H7 (cell line): ENCODE measurements around the gene GRIK2. TPM values are rescaled to one million over a fixed set of nuclear protein-coding genes. Genes with fewer than 3 reads are reported as not detected.

Experiments used
- DNase-seq: peaks from one replicate; pipeline ENCODE4 v3.0.0; 2012
- H3K27me3 ChIP-seq: 2 replicates; pipeline ENCODE4 v1.6.0; 2011; ENCODE audit warnings: mild to moderate bottlenecking, low read length; ENCODE audit not compliant: control insufficient read depth, insufficient read depth
- H3K36me3 ChIP-seq: replicated peaks from 2 replicates; pipeline ENCODE4 v1.5.1; 2011; ENCODE audit warnings: low read length; ENCODE audit not compliant: control insufficient read depth, insufficient read depth
- H3K4me3 ChIP-seq: 2 replicates; pipeline ENCODE4 v1.5.1; 2011; ENCODE audit warnings: low read depth, mild to moderate bottlenecking, control low read depth, low read length, moderate library complexity; ENCODE audit not compliant: insufficient read depth
- total RNA-seq: library from RNA; depleted of rRNA; stranded (reverse); fragments of >200 nt; shearing (Covaris generic); gene quantifications from 2 replicates; pipeline ENCODE4 v1.2.3, GENCODE V29; 2014

The GRIK2 gene
- total RNA-seq, 1 experiment from 2014 or later, result 0.76 TPM

DNA sequence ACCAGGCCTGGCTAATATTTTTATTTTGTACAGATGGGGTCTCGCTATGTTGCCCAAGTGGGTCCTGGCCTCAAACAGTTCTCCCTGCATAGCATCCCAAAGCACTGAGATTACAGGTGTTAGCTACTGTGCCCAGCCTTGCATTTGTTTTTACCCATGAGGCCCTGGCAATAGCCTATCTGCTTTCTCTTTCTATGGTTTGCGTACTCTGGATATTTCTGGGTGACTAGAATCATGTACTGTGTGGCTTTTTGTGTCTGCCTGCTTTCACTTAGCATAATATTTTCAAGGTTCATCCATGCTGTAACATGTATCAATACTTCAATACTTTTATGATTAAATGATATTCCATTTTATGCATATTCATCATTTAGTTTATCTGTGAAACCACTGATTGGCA is 451.7 kb downstream of the GRIK2 start:
- no peak for DNase-seq
- no peaks in the 10 kb centered on the region for H3K36me3 ChIP-seq
- H3K27me3 ChIP-seq, result no peaks in the 10 kb centered on the region
- no peak overlapping the region for H3K4me3 ChIP-seq

DNA sequence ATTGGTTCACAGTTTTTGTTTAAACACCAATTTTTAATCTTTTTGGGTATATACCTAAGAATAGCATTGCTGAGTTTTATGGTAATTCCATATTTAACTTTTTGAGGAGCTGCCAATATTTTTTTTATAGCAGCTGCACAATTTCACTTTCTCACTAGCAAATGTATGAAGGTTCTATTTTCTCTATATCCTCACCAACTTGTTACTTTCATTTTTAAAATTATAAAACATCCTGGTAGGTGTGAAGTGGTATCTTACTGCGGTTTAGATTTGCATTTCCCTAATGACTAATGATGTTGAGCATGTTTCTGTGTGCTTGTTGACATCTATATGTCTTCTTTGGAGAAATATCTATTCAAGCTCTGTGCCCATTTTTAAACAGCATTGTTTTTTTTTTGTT is 452.1 kb downstream of the GRIK2 start:
- Histone ChIP-seq H3K36me3 (no peaks in the 10 kb centered on the region), H3K4me3 (no peak overlapping the region), H3K27me3 (no peaks in the 10 kb centered on the region)
- no peak for DNase-seq

DNA sequence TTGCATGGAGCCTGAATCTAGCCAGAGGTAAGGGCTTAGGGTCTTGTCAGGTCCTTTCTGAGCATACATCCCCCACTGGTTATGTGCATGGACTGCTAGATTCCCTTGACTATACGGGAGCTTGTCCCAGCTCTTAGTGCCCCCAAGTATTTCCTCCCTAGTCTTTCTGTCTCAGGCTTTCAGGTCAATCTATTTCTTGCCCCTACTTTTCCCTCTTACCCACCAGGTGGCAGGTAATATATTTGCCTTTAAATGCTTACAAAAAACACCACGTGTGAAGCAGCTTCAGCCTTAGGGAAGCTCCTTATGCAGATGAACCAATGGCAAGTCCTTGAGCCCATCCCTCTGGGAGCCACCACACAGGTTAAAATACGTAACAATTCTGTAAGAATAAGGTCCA is 454.2 kb downstream of the GRIK2 start:
- H3K36me3 ChIP-seq, result no peaks in the 10 kb centered on the region
- DNase-seq, result peak; percentile 9
- no peaks in the 10 kb centered on the region for H3K27me3 ChIP-seq
- no peak overlapping the region for H3K4me3 ChIP-seq

DNA sequence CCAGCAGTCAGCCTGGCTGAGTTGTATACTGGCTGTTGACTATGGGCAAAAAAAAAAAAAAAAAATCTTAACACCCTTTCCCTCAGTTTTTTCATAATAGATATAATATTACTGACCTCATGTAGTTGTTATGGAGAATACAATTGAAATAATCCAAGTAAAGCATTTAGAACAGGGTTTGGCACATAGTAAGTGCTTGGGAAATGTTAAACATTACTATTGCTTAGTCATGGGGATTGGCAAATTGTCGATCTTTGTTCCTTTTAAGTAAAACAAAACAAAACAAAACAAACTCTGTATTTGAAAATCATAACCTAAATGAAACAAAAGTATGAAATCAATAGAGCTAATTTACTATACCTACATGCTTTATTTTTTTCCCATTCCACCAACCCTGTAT is 458.4 kb downstream of the GRIK2 start:
- Histone ChIP-seq H3K4me3 (no peak overlapping the region), H3K27me3 (no peaks in the 10 kb centered on the region), H3K36me3 (no peaks in the 10 kb centered on the region)
- DNase-seq, result no peak

DNA sequence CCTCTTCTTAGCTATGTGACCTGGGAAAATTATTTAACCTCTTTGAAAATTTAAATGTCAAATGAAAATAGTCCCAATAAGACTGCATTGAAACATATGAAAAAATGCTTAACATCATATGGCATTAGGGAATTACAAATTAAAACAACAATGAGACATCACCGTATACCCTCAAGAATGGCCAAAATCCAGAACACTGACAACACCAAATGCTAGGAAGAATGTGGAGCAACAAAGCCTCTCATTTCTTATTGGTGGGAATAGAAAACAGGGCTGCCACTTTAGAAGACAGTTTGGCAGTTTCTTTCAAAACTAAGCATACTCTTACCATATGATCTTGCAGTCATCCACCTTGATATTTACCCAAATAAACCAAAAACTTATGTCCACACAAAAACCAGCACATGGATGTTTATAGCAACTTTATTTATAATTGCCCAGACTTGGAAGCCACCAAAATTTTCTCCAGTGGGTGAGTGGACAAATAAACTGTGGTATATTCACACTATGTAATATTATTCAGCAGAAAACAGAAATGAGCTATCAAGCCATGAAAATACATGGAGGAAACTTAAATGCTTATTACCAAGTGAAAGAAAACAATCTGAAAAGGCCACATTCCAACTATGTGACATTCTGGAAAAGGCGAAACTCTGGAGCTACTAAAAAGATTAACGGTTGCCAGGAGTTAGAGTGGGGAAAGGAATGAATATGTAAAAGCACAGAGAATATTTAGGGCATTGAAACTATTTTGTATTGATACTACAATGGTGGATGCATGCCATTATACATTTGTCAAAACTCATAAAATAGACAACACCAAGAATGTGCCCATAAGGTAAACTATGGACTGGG is 459.9 kb downstream of the GRIK2 start:
- Histone ChIP-seq H3K36me3 (no peaks in the 10 kb centered on the region), H3K27me3 (no peaks in the 10 kb centered on the region), H3K4me3 (no peak overlapping the region)
- DNase-seq, result no peak

GRCh38 chr6:101876431-101876830 is 482.9 kb downstream of the GRIK2 start:
- DNase-seq, result no peak
- Histone ChIP-seq H3K4me3 (no peak overlapping the region), H3K27me3 (no peaks in the 10 kb centered on the region), H3K36me3 (no peaks in the 10 kb centered on the region)

- no peak for DNase-seq
- no peak overlapping the region for H3K4me3 ChIP-seq
- H3K36me3 ChIP-seq, result no peaks in the 10 kb centered on the region
- no peaks in the 10 kb centered on the region for H3K27me3 ChIP-seq
These were observed 485.2 kb downstream of the GRIK2 start for GRCh38 chr6:101878554-101879276.

- no peak for DNase-seq
- no peaks in the 10 kb centered on the region for H3K27me3 ChIP-seq
These were observed 486.3 kb downstream of the GRIK2 start for GRCh38 chr6:101879782-101880181.

GRCh38 chr6:101883505-101883904 is 490.0 kb downstream of the GRIK2 start:
- Histone ChIP-seq H3K36me3 (no peaks in the 10 kb centered on the region), H3K27me3 (no peaks in the 10 kb centered on the region), H3K4me3 (no peak overlapping the region)
- DNase-seq, result no peak

More at GRCh38 chr6:101879782-101880181, 486.3 kb downstream of the GRIK2 start:
- H3K4me3 ChIP-seq, result no peak overlapping the region
- H3K36me3 ChIP-seq, result no peaks in the 10 kb centered on the region

DNA sequence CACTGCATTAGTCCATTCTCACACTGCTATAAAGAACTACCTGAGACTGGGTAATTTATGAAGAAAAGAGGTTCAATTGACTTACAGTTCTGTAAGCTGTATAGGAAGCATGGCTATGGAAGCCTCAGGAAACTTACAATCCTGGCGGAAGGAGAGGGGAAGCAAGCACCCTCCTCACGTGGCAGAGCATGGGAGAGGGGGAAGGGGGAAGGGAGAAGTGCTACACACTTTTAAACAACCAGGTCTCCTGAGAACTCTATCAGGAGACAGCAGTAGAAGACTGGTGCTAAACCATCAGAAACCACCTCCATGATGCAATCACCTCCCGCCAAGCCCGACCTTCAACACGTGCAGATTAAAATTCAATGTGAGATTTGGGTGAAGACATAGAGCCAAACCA is 494.0 kb downstream of the GRIK2 start:
- no peak for DNase-seq
- no peaks in the 10 kb centered on the region for H3K27me3 ChIP-seq
- H3K36me3 ChIP-seq, result no peaks in the 10 kb centered on the region

GRCh38 chr6:101907356-101908217 is 514.1 kb downstream of the GRIK2 start:
- Histone ChIP-seq H3K4me3 (no peak overlapping the region), H3K27me3 (no peaks in the 10 kb centered on the region), H3K36me3 (no peaks in the 10 kb centered on the region)
- no peak for DNase-seq

More for the DNA sequence above, 494.0 kb downstream of the GRIK2 start:
- no peak overlapping the region for H3K4me3 ChIP-seq

DNA sequence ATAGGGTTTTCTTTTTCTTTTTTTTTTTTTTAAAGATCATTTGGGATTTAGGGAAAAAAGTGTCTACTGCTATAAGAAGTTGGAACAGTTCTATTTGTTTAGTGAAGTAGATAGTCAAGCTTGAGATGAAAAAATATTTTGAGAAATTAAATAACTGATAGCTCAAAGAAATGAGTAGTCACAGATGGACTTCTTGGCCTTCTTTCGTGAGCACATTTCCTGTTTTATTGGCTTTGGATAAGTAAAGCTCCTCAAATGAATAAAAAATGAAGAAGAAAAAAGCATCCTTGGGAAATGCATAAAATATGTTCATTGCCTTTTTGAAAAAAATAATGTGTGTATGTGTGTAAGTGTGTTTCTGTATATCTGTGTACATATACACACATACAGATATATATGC is 515.9 kb downstream of the GRIK2 start:
- DNase-seq, result no peak
- Histone ChIP-seq H3K36me3 (no peaks in the 10 kb centered on the region), H3K27me3 (no peaks in the 10 kb centered on the region), H3K4me3 (no peak overlapping the region)

DNA sequence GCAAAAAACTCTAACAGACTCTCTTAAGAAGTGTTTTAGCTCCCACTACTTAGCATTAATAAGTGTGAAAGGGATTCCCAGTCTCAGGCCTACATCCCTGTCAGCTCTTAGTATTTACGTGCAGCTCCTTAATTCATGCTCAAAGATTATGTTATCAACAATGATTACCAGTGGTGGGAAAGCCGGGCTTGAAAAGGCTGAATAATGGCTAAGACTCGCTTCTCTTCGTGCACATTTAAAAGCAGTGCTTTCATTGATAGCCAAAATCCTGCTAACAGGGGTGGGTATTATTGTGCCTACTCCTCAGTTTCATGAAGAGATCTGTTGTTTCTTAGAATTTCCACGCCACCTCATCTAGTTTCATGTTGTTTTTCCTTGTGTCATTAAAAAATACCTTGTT is 518.8 kb downstream of the GRIK2 start:
- no peak overlapping the region for H3K4me3 ChIP-seq
- no peaks in the 10 kb centered on the region for H3K36me3 ChIP-seq
- no peaks in the 10 kb centered on the region for H3K27me3 ChIP-seq
- DNase-seq, result no peak

GRCh38 chr6:101918471-101918870 is 525.0 kb downstream of the GRIK2 start:
- no peak overlapping the region for H3K4me3 ChIP-seq
- H3K27me3 ChIP-seq, result no peaks in the 10 kb centered on the region
- H3K36me3 ChIP-seq, result no peaks in the 10 kb centered on the region
- DNase-seq, result no peak
